Activated CD4-positive, alpha-beta memory T cell treated with anti-CD3 and anti-CD28 coated beads, Interleukin-2, amount 10 ng/mL, durations not matched to agents 7 days and 5 days (primary cell): ENCODE measurements around the gene SCYGR2. TPM values are rescaled to one million over a fixed set of nuclear protein-coding genes. Genes with fewer than 3 reads are reported as not detected.

Source experiments
- CTCF ChIA-PET: fragments of 350-600 bp; sonication (Branson Sonifier 250); formaldehyde crosslinking; loops from one replicate; lab custom pipeline; 2021; ENCODE audit warnings: antibody characterized with exemption, inconsistent platforms; lab: Charles Lee
- POLR2A ChIA-PET: fragments of 350-600 bp; sonication (Branson Sonifier 250); formaldehyde crosslinking; loops from one replicate; lab custom pipeline; 2021; ENCODE audit warnings: antibody characterized with exemption; lab: Charles Lee
- DNase-seq: peaks from one replicate; pipeline ENCODE4 v3.0.0-alpha.2; 2020
- H3K27ac Mint-ChIP-seq: one replicate; pipeline ENCODE4 v1.8.0; 2021; ENCODE audit warnings: mild to moderate bottlenecking, mixed read lengths
- H3K27me3 Mint-ChIP-seq: one replicate; pipeline ENCODE4 v1.8.0; 2021; ENCODE audit warnings: mixed read lengths
- H3K36me3 Mint-ChIP-seq: one replicate; pipeline ENCODE4 v1.8.0; 2021; ENCODE audit warnings: low read depth, mixed read lengths
- H3K4me1 Mint-ChIP-seq: one replicate; pipeline ENCODE4 v1.8.0; 2021; ENCODE audit warnings: mixed read lengths
- H3K4me3 Mint-ChIP-seq: one replicate; pipeline ENCODE4 v1.8.0; 2021; ENCODE audit warnings: mild to moderate bottlenecking, mixed read lengths
- H3K9me3 Mint-ChIP-seq: one replicate; pipeline ENCODE4 v1.8.0; 2021; ENCODE audit warnings: mixed read lengths
- total RNA-seq, 2 experiments: library from RNA; stranded (reverse); gene quantifications; one replicate each; pipeline ENCODE4 v1.2.3, GENCODE V29; 2021

Gene SCYGR2
- total RNA-seq, 2 experiments from 2014 or later: not detected

- no peak for DNase-seq
- Mint-ChIP-seq H3K4me1 (no peaks in the 10 kb centered on the region), H3K27ac (no peak overlapping the region), H3K36me3 (no peaks in the 10 kb centered on the region), H3K9me3 (no peaks in the 10 kb centered on the region), H3K4me3 (no peak overlapping the region), H3K27me3 (peaks cover 14% of the 10 kb centered on the region)
- CTCF ChIA-PET: no interaction called here
- POLR2A ChIA-PET: no interaction called here
Measured at GRCh38 chr2:227615181-227615580, 16.5 kb downstream of the SCYGR2 start.

GRCh38 chr2:227615906-227616305, 17.2 kb downstream of the SCYGR2 start:
- Mint-ChIP-seq H3K9me3 (no peaks in the 10 kb centered on the region), H3K4me3 (no peak overlapping the region), H3K4me1 (no peaks in the 10 kb centered on the region), H3K27ac (no peak overlapping the region), H3K27me3 (peaks cover 14% of the 10 kb centered on the region), H3K36me3 (no peaks in the 10 kb centered on the region)
- ChIA-PET POLR2A (no interaction called here), CTCF (no interaction called here)
- DNase-seq: no peak

DNA sequence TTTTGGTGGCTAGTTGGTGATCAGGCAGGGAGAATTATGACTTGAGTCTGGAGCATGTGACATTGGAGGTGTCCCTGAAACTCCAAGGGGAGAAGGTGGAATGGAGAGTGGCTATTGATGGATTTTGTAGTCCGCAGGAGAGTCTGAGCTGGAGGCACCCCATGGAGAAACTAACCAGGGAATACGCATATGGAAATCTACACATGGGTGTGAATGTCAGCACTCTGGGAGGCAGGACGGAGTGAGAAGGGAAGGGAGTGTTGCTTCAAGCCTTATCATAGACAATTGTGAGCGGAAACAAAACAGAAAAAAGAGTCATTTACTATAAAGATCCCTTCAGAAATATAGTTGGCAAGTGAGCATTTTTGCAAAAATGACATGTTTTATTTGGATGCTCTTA, 17.9 kb downstream of the SCYGR2 start:
- H3K4me3 Mint-ChIP-seq: no peak overlapping the region
- H3K36me3 Mint-ChIP-seq: no peaks in the 10 kb centered on the region
- POLR2A ChIA-PET: no interaction called here
- DNase-seq: no peak
- H3K9me3 Mint-ChIP-seq: no peaks in the 10 kb centered on the region
- CTCF ChIA-PET: no interaction called here
- H3K27me3 Mint-ChIP-seq: peaks cover 14% of the 10 kb centered on the region
- no peaks in the 10 kb centered on the region for H3K4me1 Mint-ChIP-seq
- no peak overlapping the region for H3K27ac Mint-ChIP-seq

- Mint-ChIP-seq H3K4me3 (no peak within 1 kb of the TSS), H3K4me1 (no peaks in the 10 kb centered on the region), H3K27me3 (peaks cover 13% of the 10 kb centered on the region), H3K9me3 (no peaks in the 10 kb centered on the region), H3K27ac (no peak within 1 kb of the TSS), H3K36me3 (no peaks in the 10 kb centered on the region)
- POLR2A ChIA-PET: no interaction called here
- DNase-seq: no peak
- CTCF ChIA-PET: no interaction called here
Measured at GRCh38 chr2:227617316-227618230, 18.9 kb downstream of the SCYGR2 start, which contains the start of gene SCYGR4. TSS of gene SCYGR4 (plus strand) at chr2:227617498. CDS start at chr2:227617498, 0 bp downstream.

DNA sequence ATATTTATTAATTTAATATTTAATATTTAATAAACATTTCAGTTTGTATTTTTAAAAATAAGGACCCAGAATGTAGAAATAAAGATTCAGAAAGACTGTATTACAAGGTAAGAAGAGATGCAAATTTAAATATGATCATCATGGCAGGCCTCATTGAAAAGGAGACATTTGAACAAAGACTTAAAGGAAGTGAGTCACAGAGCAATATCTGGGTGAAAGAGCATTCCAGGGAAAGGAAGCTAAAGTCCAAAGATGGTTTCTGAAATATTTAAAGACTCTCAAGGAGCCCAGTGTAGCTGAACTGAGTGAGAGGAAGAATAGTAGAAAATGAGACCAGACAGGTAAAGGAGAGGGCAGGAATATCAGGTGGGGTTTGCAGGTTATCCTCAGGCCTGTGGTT, 24.5 kb downstream of the SCYGR2 start:
- no peak for DNase-seq
- peaks cover 4% of the 10 kb centered on the region for H3K4me1 Mint-ChIP-seq
- POLR2A ChIA-PET: no interaction called here
- H3K27me3 Mint-ChIP-seq: peaks cover 14% of the 10 kb centered on the region
- CTCF ChIA-PET: no interaction called here
- H3K27ac Mint-ChIP-seq: no peak overlapping the region
- no peak overlapping the region for H3K4me3 Mint-ChIP-seq
- no peaks in the 10 kb centered on the region for H3K36me3 Mint-ChIP-seq
- no peaks in the 10 kb centered on the region for H3K9me3 Mint-ChIP-seq

DNA sequence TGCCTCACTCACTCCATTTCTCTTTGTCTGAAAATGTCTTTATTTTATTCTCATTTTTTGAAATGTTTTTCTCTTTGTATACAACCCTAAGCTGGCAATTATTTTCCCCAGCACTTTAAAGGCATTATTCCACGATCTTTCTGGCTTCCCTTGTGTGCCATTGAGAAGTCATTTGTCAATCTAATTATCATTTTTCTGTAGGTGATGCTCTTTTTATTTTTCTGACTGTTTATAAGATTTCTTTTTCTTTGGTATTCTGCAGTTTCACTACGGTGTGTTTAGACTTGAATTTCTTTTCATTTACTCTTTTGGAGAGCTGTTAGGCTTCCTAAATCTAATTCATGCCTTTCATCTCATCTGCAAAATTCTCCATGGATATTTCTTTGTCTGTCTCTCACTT, 26.7 kb downstream of the SCYGR2 start:
- no peak for DNase-seq
- H3K27me3 Mint-ChIP-seq: peaks cover 30% of the 10 kb centered on the region
- H3K4me3 Mint-ChIP-seq: no peak overlapping the region
- POLR2A ChIA-PET: no interaction called here
- CTCF ChIA-PET: interaction anchor here (0.9 to 1.2 kb wide), 2 partner anchors 33 to 141 kb away, joined by 3 to 4 read pairs; no protein-coding TSS in a partner anchor
- no peaks in the 10 kb centered on the region for H3K36me3 Mint-ChIP-seq
- no peak overlapping the region for H3K27ac Mint-ChIP-seq
- no peaks in the 10 kb centered on the region for H3K9me3 Mint-ChIP-seq
- H3K4me1 Mint-ChIP-seq: peaks cover 4% of the 10 kb centered on the region

DNA sequence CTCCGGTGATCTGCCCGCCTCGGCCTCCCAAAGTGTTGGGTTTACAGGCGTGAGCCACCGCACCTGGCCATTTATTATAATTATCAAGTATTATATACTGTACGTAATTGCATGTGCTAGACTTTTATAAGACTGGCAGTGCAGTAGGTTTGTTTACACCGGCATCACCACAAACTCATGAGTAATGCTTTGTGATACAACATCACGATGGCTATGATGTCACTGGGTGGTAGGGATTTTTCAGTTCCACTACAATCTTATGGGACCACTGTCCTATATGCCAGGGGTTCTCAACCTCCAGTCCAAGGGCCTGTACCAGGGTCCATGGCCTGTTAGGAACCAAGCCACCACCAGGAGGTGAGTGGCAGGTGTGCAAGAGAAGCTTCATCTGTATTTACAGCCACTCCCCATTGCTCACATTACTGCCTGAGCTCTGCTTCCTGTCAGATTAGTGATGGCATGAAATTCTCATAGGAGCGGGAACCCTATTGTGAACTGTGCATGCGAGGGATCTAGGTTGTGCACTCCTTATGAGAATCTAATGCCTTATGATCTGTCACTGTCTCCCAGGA, 28.0 kb downstream of the SCYGR2 start:
- Mint-ChIP-seq H3K36me3 (no peaks in the 10 kb centered on the region), H3K4me3 (no peak overlapping the region), H3K27me3 (peaks cover 39% of the 10 kb centered on the region), H3K4me1 (peaks cover 4% of the 10 kb centered on the region), H3K27ac (no peak overlapping the region), H3K9me3 (no peaks in the 10 kb centered on the region)
- CTCF ChIA-PET: no interaction called here
- no peak for DNase-seq
- POLR2A ChIA-PET: no interaction called here

- CTCF ChIA-PET: interaction anchor here (2.2 kb wide), 1 partner anchor 31 kb away, joined by 7 read pairs; no protein-coding TSS in a partner anchor
- Mint-ChIP-seq H3K4me3 (no peak overlapping the region), H3K27me3 (peaks cover 42% of the 10 kb centered on the region), H3K9me3 (no peaks in the 10 kb centered on the region), H3K4me1 (peaks cover 4% of the 10 kb centered on the region), H3K36me3 (no peaks in the 10 kb centered on the region), H3K27ac (no peak overlapping the region)
- no peak for DNase-seq
- POLR2A ChIA-PET: no interaction called here
Measured at GRCh38 chr2:227627769-227628168, 29.1 kb downstream of the SCYGR2 start.

GRCh38 chr2:227629435-227629834, 30.7 kb downstream of the SCYGR2 start:
- no peaks in the 10 kb centered on the region for H3K36me3 Mint-ChIP-seq
- POLR2A ChIA-PET: no interaction called here
- H3K27ac Mint-ChIP-seq: no peak overlapping the region
- no peak for DNase-seq
- CTCF ChIA-PET: interaction anchor here (2.2 kb wide), 1 partner anchor 29 kb away, joined by 7 read pairs; no protein-coding TSS in a partner anchor
- H3K9me3 Mint-ChIP-seq: no peaks in the 10 kb centered on the region
- H3K4me3 Mint-ChIP-seq: no peak overlapping the region
- H3K27me3 Mint-ChIP-seq: peaks cover 39% of the 10 kb centered on the region
- peaks cover 4% of the 10 kb centered on the region for H3K4me1 Mint-ChIP-seq

DNA sequence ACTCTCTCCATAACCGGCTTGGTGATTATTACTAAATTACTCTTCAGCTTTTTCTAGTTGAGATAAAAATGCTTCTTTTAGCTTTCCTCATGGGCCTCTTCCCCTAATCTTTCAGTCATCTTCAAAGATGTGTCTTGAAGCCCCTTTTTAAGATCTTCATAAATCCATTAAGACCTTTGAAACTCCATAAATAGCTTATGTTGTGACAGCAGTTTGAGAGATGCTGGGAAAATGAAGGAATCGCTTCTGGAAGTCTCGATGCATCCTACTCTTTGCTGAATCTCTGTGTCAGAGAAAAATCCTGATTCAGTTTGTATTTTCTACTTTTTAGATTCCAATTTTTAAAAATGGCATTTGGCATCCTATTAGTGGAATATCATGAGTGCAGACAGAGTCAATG, 31.6 kb downstream of the SCYGR2 start:
- H3K9me3 Mint-ChIP-seq: no peaks in the 10 kb centered on the region

GRCh38 chr2:227632827-227633226, 34.1 kb downstream of the SCYGR2 start:
- H3K4me3 Mint-ChIP-seq: no peak overlapping the region
- POLR2A ChIA-PET: no interaction called here

More for the DNA sequence above, 31.6 kb downstream of the SCYGR2 start:
- ChIA-PET CTCF (interaction anchor here (1.4 kb wide), 1 partner anchor 136 kb away, joined by 3 read pairs; no protein-coding TSS in a partner anchor), POLR2A (no interaction called here)
- Mint-ChIP-seq H3K36me3 (no peaks in the 10 kb centered on the region), H3K27me3 (peaks cover 39% of the 10 kb centered on the region), H3K4me3 (no peak overlapping the region), H3K4me1 (peaks cover 4% of the 10 kb centered on the region), H3K27ac (no peak overlapping the region)
- no peak for DNase-seq

DNA sequence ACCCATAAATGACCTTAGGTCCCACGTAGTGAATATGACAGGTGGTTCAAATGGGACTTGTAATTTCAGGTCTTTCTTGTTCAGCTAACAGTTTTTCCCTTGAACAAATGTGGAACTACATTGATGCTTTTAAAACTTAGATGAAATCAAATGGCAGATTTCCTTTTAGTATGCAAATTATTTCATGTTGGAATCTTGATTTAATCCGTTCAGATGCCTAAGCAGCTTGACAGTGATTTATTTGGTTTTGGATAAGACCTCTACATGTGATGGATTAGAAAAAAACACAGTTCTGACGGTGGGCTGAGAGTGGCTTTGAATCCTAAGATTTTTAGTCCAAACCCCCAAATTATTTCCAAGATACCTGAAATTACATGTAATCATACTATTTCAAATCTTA, 35.5 kb downstream of the SCYGR2 start:
- DNase-seq: no peak
- ChIA-PET CTCF (interaction anchor here (1.0 kb wide), 1 partner anchor 24 kb away, joined by 4 read pairs; no protein-coding TSS in a partner anchor), POLR2A (no interaction called here)
- Mint-ChIP-seq H3K36me3 (no peaks in the 10 kb centered on the region), H3K9me3 (no peaks in the 10 kb centered on the region), H3K4me3 (no peak overlapping the region), H3K27me3 (peaks cover 27% of the 10 kb centered on the region), H3K4me1 (no peaks in the 10 kb centered on the region), H3K27ac (no peak overlapping the region)

More at GRCh38 chr2:227632827-227633226, 34.1 kb downstream of the SCYGR2 start:
- Mint-ChIP-seq H3K27me3 (peaks cover 33% of the 10 kb centered on the region), H3K9me3 (no peaks in the 10 kb centered on the region), H3K4me1 (peaks cover 2% of the 10 kb centered on the region), H3K27ac (no peak overlapping the region), H3K36me3 (no peaks in the 10 kb centered on the region)
- DNase-seq: no peak
- CTCF ChIA-PET: no interaction called here

DNA sequence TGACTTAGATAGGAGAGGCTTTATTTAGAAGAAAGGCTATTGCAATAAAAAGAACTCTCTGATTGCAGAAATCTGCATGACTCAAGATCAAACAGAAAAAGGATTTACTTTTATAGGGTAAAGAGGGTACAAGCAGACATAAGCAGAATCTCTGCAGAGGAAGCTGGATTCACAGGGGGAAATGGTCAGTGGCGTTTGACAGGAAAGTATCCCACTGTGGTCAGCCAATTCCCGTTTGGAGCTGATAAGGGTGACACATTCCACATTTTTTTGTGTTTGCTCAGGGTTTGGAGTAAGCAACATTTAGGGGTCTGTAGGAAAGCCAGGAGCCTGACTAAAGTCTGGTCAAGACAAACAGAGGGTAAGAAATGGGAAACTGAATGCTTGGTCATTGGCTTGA, 44.0 kb downstream of the SCYGR2 start:
- Mint-ChIP-seq H3K36me3 (no peaks in the 10 kb centered on the region), H3K4me3 (no peak overlapping the region), H3K4me1 (no peaks in the 10 kb centered on the region), H3K27me3 (peaks cover 10% of the 10 kb centered on the region), H3K9me3 (no peaks in the 10 kb centered on the region), H3K27ac (no peak overlapping the region)
- CTCF ChIA-PET: no interaction called here
- no peak for DNase-seq
- POLR2A ChIA-PET: no interaction called here
